ENCODE measurements around the gene ATXN1. TPM values are rescaled to one million over a fixed set of nuclear protein-coding genes. Genes with fewer than 3 reads are reported as not detected.

The ATXN1 gene
- total RNA-seq, 1 experiment from 2014 or later: 5.6 TPM

GRCh38 chr6:16770701-16771569, 9.7 kb upstream of the ATXN1 start:
- H2BK5ac ChIP-seq (ENCODE audit: insufficient read length, low read length): no peak overlapping the region
- H4K20me1 ChIP-seq (ENCODE audit: control insufficient read depth, insufficient read depth, insufficient read length): no peaks in the 10 kb centered on the region
- no peak overlapping the region for H4K8ac ChIP-seq (replicated peaks; ENCODE audit: insufficient read length, low read depth, low read length)
- H3K23ac ChIP-seq (ENCODE audit: insufficient read length, low read depth, low read length): no peak overlapping the region
- no peaks in the 10 kb centered on the region for H3K9me3 ChIP-seq (ENCODE audit: control insufficient read depth, low read depth, low read length)
- H3K4ac ChIP-seq (ENCODE audit: low read depth, low read length): no peak overlapping the region
- H2BK15ac ChIP-seq (ENCODE audit: low read depth, low read length): no peak overlapping the region
- peak; percentile 97 for TF ChIP-seq CTCF (conservative IDR thresholded peaks at IDR 0.05)
- H3K4me1 Mint-ChIP-seq: peaks cover 20 to 22% of the 10 kb centered on the region in 2 experiments
- no peak overlapping the region for H3K27ac Mint-ChIP-seq
- peaks cover 2% of the 10 kb centered on the region; the same call in 1 of the 2 replicates for H3K4me1 ChIP-seq (ENCODE audit: insufficient read depth, low read length)
- no peak overlapping the region for H2BK12ac ChIP-seq (ENCODE audit: insufficient read length, low read depth, low read length)
- H2BK120ac ChIP-seq (ENCODE audit: low read depth, low read length, poor library complexity, severe bottlenecking): no peak overlapping the region
- no peak overlapping the region for H4K5ac ChIP-seq (ENCODE audit: insufficient read length, low read depth, low read length)
- no peak overlapping the region for H3K9ac ChIP-seq (ENCODE audit: extremely low read depth, insufficient read length, low read length)
- no peak overlapping the region for H3T11ph ChIP-seq (ENCODE audit: low read length)
- no peak overlapping the region for H3K27ac ChIP-seq (ENCODE audit: insufficient read length, low read depth, low read length)
- H3K4me2 ChIP-seq (ENCODE audit: insufficient read depth, insufficient read length, low read length): no peak overlapping the region
- H4K91ac ChIP-seq (ENCODE audit: insufficient read length, low read depth, low read length): no peak overlapping the region
- no peak overlapping the region for H3K4me3 Mint-ChIP-seq
- no CpG with 5 or more reads among the region's 16 CpGs for WGBS (ENCODE audit: extremely low coverage, insufficient read length, low lambda C conversion rate)
- H2BK20ac ChIP-seq (ENCODE audit: low read depth, low read length, poor library complexity, severe bottlenecking): no peak overlapping the region
- H3K79me2 ChIP-seq (ENCODE audit: insufficient read depth, low read length): no peaks in the 10 kb centered on the region
- H3K79me1 ChIP-seq (ENCODE audit: insufficient read depth, low read depth, low read length, poor library complexity, severe bottlenecking): no peaks in the 10 kb centered on the region
- H2AFZ ChIP-seq (ENCODE audit: low read length): no peak overlapping the region
- no peaks in the 10 kb centered on the region for H3K23me2 ChIP-seq (ENCODE audit: insufficient read length, low read depth, low read length, poor library complexity, severe bottlenecking)
- H3K18ac ChIP-seq (ENCODE audit: insufficient read length, low read depth, low read length): no peak overlapping the region
- no peak overlapping the region for H3K14ac ChIP-seq (ENCODE audit: insufficient read depth, low read length)
- H3K27me3 Mint-ChIP-seq (ENCODE audit: low read depth): no peaks in the 10 kb centered on the region
- H3K9me3 Mint-ChIP-seq: no peaks in the 10 kb centered on the region
- H2AK5ac ChIP-seq (ENCODE audit: insufficient read length, low read length): no peak overlapping the region
- H3K36me3 Mint-ChIP-seq (ENCODE audit: insufficient read depth in 1 of 3, low read depth in 3 of 3): no peaks in the 10 kb centered on the region
- peak; percentile 88 for DNase-seq
- no peak overlapping the region for H3K56ac ChIP-seq (ENCODE audit: insufficient read length, low read depth, low read length)
- H3K27me3 ChIP-seq (ENCODE audit: insufficient read depth, low read length): no peaks in the 10 kb centered on the region
